DMS 273 treated with DMSO at 0.1 percent for 48 hours (cell line): ENCODE data around the gene OSM.

Source experiments
- DNase-seq: peaks from one replicate; lab custom pipeline; 2025; lab: John Stamatoyannopoulos, UW

Gene OSM

GRCh38 chr22:30263883-30264282 lies 2.8 kb downstream of the OSM start:
- DNase-seq, result no peak

- no peak for DNase-seq
Measured at GRCh38 chr22:30262917-30263741, 3.5 kb downstream of the OSM start.

DNA sequence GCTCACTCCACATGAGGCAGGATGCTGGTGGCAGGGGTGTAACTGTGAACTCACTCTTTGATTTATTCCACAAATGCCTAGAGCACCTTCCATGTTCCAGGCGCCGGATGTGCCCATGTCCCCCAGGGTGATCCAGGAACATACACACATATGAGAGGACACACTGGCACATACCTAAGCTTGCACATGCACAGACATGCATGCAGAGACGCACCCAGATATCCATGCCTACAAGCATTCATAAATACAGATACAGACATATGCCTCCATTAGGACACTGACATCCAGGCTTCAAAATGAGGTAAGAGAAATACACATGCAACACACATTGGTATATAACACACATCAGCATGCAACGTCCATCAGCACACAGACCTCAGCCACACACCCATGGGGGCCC lies 4.5 kb downstream of the OSM start:
- no peak for DNase-seq

GRCh38 chr22:30261134-30261533 lies 5.5 kb downstream of the OSM start:
- no peak for DNase-seq

GRCh38 chr22:30260682-30261081 lies 6.0 kb downstream of the OSM start:
- no peak for DNase-seq

- no peak for DNase-seq
Measured at GRCh38 chr22:30260276-30260675, 6.4 kb downstream of the OSM start.

DNA sequence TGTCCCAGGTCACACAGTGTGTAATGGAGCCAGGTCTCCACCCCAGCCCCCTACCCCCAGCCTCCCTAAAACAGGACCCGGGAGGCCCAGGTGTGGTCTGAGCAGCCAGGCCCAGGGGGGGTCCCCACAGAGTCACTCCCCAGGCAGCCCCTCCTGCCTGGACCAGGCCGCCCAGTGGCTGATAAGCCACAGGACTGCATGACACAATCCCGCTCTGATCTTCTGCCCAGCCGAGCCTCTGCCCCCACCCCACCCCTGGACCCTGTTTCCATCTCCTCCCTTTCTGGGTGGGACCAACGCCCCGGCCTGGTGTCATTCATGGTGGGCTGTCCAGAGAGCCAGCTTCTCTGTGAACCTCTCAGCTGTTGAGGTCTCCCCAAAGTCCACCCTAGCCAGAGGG lies 12.3 kb downstream of the OSM start:
- DNase-seq, result no peak

- DNase-seq, result no peak
Measured at GRCh38 chr22:30253205-30253852, 13.3 kb downstream of the OSM start.

DNA sequence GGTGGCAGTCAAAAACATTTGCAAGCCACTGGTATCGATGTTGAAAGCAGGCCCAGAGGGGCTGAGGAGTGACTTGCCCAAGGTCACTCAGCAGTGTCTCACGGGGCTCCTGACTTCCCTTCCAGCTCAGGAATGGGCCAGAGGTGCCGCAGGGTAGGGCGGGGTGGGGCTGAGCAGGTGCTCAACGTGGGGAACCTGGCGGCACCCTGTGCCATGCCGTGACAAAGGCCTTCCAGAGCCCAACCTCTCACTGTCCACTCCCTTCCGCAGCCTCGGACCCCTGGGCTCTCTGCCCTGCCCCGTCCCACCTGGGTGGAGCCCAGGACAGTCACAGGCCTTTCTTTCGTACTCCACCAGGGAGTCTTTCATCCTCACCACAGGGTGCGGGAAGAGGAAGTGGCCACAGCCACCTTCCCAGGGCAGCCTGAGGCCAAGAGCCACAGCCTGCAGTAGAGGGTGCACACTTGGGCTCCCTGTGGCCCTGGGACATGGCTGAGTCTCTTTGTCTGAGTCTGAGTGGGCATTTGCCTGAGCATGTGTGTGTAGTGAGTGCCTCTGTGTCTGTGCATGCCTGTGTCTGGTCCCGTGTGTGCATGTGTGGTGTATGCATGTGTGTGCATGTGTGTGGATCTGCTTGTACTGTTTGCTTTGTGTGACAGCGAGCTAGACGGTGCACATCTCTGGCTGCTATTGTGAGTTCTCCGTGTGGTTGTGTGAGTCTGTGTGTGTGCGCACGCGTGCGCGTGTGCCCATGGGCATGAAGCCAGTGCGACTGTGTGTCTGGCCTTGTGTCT lies 14.0 kb downstream of the OSM start:
- DNase-seq, result no peak

DNA sequence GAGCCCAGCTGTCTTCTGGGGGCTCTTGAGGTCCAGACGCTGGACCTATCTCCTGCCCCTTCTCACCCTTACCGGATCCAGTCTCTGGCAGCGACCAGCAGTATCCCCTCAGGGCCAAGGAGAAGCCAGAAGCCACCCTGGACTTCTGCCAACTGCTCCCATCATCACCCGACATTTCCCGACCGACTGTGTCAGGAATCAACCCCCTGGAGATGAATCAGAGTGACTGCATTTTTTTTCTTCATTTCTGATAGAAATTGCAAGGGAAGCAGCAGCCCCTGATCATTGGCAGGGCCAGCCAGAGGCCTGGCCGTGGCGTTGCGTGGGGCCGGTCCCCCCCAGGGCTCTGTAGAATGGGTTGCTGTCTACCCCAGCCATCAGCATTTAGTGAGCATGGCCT lies 14.9 kb downstream of the OSM start:
- DNase-seq, result no peak

DNA sequence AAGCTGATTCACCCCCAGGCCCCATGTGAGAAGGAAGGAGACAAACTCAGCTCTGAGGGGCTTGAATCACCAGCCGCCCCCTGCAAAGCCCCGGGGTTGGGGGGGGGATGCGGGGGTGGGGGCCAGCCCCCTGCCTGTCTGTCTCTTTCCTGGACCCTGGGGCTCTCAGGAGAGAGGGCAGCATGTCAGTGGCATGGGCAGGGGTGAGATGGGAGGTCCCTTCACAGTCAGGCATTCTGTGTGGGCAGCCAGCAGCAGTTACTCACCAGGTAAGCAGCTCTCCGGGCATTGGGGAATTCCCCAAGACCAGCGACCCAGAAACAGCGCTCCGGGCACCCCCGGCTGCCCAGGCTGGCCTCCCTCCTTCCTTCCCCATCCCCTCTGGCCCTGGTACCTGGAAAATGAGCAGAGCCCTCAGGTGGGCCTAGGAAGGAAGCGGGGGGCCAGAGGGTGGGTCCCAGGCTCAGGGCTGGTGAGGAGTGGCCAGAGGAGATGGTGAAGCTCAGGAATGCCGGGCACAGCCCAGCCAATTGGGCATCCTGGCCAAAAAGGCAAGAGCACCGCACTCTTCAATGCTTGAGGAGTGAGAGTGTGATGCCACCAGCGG lies 15.9 kb downstream of the OSM start:
- DNase-seq, result no peak

DNA sequence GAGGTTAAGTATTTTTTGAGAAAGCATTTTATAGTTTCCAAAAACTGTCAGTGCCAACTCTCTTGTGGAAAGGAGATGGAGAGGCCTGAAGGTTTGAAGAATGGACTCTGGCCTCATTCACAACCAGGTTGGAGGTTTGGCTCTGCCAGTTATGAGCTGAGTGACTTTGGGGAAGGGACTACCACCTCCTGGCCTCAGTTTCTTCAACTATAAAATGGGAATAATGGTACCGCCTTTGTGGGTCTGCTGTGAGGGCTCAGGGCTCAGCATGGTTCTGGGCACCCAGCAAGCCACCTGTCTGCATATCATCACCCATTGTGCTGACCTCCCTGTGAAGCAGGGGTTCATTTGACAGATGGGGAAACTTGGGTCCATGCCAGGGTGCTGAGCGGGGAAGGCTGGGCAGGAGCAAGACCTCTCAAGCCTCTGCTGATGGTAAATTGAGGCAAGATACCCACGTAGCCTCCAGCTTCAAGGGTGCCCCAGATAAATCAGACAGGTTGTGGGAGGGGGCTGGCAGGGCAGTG lies 16.5 kb downstream of the OSM start:
- no peak for DNase-seq

DNA sequence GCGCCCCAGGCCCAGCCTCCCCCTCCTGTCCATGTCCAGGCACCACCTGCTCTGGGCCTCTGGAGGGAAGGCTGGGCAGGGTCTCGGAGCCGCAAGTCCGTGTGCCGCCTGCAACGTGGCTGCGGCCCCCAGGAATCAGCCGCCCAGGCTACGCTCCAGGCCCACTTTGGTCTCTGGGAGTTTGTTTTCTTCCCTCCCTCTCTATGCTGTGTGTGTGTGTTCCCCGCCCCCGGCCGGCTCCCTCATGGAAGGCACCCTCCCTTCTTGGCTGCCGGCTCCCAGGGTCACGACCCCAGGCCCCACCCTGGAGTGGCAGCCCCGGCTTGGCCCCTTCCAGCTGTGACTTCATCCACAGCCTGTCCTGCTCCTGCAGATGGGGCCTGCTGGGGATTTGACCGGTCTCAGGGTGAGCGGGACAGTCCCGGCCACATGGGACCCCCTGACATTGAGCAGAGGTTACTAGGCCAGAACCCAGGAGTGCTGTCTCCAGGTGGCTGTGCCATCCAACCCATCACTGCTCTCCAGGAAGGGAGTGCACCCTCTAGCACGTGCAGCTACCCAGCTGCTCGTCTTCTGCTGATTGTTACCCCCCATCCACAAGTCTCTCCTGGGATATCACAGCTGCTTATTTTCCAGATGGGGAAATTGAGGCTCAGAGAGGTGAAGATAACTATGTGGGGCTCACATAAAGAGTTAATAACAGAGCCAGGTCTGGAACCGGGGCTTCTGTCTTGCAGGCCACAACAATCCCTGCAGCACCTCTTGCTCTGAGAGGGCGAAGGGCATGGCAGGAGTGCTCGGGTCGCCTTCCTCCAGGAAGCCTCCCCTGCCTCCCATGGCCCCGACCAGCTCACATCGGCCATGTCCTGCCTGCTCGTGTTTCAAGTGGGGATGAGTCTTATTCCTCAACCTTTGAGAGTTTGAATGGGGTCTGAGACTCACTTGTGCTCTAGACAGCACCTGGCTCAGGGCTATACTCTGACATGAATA lies 17.3 kb downstream of the OSM start:
- DNase-seq, result no peak

- DNase-seq, result no peak
Measured at GRCh38 chr22:30248484-30248883, 18.2 kb downstream of the OSM start.

- no peak for DNase-seq
Measured at GRCh38 chr22:30247974-30248373, 18.7 kb downstream of the OSM start.

GRCh38 chr22:30247561-30247960 lies 19.1 kb downstream of the OSM start:
- no peak for DNase-seq

DNA sequence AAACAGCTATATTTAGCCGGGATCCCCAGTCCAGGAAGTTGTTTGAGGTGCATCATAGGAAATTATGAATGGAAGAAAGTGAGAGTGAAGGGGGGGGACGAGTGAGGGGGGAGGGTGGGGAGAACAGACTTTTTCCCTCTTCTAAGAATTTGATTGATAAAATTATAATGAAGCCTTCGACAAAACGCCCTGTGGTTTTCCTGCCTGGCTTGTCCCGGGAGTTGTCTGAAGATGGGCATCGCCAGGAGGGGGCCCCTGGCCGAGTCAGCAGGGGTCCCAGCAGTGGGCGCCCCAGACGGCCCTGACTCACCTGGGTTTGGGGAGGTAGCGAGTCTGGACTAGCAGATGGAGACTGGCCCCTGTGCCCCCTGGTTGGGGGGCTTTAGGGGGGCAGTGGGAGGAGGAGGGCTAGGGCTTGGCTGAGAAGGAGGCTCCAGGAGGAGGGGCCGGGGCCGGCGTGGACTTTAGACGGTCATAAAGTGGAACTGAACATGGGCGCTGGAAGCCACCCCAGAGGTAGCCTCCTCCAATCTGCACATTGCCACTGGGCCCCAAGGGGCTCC lies 19.8 kb downstream of the OSM start:
- DNase-seq, result no peak

DNA sequence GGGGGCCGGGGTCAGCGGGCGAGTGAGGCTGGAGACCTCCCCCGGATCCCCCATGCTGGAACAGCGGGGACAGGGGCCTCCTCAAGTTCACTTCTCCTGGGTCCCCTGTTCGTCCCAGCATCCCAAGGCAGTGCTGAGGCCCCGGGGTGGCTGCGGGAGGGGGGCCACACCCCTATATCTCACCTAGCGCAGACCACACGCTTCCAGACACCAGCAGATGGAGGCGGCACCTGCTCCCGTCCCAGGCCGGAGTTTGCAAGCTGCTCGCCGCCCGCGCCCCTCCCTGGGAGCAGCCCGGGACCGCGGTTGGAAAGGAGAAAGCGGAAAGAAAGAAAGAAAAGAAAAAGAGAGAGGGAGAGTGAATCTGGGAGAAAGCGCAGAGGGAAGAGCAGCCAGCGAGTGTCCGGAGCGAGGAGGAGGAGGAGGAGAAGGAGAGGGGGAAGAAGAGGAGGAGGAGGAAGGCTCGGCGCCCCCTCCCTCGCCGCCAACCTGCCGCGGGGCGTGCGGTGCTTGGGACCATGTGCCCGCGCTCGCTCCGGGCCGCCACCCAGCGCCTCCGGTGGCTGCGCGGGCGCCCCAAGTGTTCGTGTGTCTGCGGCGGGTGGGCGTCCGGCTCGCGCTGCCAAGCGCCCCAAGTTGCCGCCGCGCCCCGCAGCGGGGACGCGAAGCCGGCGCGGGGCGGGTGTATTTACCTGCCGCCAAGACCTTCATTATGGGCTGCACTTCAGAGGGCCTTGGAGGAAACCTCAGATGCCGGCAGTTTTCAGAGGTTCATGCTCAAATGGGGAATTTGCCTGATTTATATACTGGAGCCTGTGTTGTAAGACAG lies 20.5 kb downstream of the OSM start, which contains the start of gene LIF:
Gene LIF (minus strand): TSS at position 775 of the 829 bp plus-strand sequence. CDS start 64 bp downstream, at position 711.
- no peak for DNase-seq

DNA sequence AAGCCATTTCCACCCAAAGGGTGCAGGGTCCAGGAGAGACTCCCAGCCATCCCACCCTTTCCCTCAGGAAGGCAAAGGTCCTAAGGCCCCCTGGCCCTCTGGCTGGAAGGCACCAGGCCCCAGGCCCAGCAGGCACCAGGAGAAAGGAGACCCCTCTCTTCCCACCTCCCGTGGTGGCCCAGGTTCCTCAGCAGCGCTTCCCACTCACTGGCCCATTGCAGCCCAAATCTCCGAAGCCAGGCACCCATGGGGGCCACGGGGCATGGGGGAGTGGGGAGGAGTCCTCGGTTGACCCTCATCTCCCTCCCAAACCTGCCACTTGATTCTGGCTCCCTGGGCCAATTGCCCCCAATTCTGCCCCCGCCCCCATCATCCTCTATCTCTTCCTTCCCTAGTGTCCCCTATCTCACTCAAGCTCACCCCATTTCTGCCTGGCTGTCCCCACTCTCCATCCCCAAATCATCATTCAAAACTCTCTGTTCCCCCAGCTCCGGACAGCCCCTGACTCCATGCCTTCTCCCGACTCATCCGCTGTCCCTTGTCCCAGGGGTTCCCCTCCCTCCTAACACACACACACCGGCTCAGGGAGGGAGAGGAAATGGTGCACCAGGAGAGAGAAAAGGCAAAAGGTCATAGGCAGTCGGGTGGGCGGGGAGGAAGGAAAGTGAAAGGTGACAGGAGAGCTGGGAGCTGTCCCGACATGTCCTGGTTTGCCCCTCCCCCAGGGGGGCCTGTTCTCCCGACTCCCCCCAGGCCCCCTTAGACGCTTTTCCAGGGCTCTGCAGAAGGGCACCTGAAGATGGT lies 21.3 kb downstream of the OSM start:
- no peak for DNase-seq
